H1 (cell line): Measurements from ENCODE around the gene GRM8. TPM values are rescaled to one million over a fixed set of nuclear protein-coding genes. Genes with fewer than 3 reads are reported as not detected.

Experiments used
- CTCF ChIA-PET: fragments of 300-600 bp; sonication (Branson Sonifier 250); formaldehyde crosslinking; loops from one replicate; lab custom pipeline; 2021; ENCODE audit not compliant: partially characterized antibody; lab: Charles Lee
- POLR2A ChIA-PET: fragments of 300-600 bp; sonication (Branson Sonifier 250); formaldehyde crosslinking; loops from one replicate; lab custom pipeline; 2021; ENCODE audit warnings: inconsistent platforms; ENCODE audit not compliant: partially characterized antibody; lab: Charles Lee
- DNase-seq, 2 experiments: peaks; one replicate each; pipeline versions ENCODE4 v3.0.0 to v3.0.0-alpha.2; 2010 to 2022; ENCODE audit warnings: low spot score in 2 of 2, low read depth in 1 of 2, mixed read lengths in 1 of 2
- FAIRE-seq: peaks from 2 replicates; lab custom pipeline; 2011; peaks lifted over from hg19 to GRCh38; lab: Jason Lieb, UNC
- H2AFZ ChIP-seq: 2 replicates; pipeline ENCODE4 v1.8.1; 2012; ENCODE audit warnings: low read length, inconsistent platforms
- H2AK5ac ChIP-seq: 2 replicates; pipeline ENCODE4 v1.6.1; 2013; ENCODE audit warnings: low read depth, low read length
- H2BK120ac ChIP-seq: replicated peaks from 2 replicates; pipeline ENCODE3; 2013; ENCODE audit warnings: low read depth, low read length, inconsistent platforms
- H2BK12ac ChIP-seq: 2 replicates; pipeline ENCODE4 v1.6.1; 2013; ENCODE audit warnings: low read depth, low read length
- H2BK15ac ChIP-seq: 2 replicates; pipeline ENCODE4 v1.6.1; 2013; ENCODE audit warnings: low read length
- H2BK20ac ChIP-seq: 2 replicates; pipeline ENCODE4 v1.6.1; 2013; ENCODE audit warnings: low read length
- H2BK5ac ChIP-seq: 2 replicates; pipeline ENCODE4 v1.6.1; 2013; ENCODE audit warnings: low read depth, low read length
- H3K14ac ChIP-seq: 2 replicates; pipeline ENCODE4 v1.6.1; 2013; ENCODE audit warnings: inconsistent platforms; ENCODE audit not compliant: insufficient read length
- H3K18ac ChIP-seq: 2 replicates; pipeline ENCODE4 v1.6.1; 2013; ENCODE audit warnings: low read length; ENCODE audit errors: extremely low read depth
- H3K23ac ChIP-seq: 2 replicates; pipeline ENCODE4 v1.6.1; 2013; ENCODE audit warnings: inconsistent platforms; ENCODE audit not compliant: insufficient read length
- H3K23me2 ChIP-seq: 2 replicates; pipeline ENCODE4 v1.6.1; 2013; ENCODE audit warnings: low read depth, low read length
- H3K27ac ChIP-seq: 2 replicates; pipeline ENCODE4 v1.6.1; 2011; ENCODE audit warnings: low read depth, low read length, inconsistent platforms
- H3K27me3 ChIP-seq, 4 experiments: replicated peaks in 1 of 4; 1 replicate in 1 of 4; 2 replicates in 3 of 4; pipeline versions ENCODE4 v1.6.1 to v1.8.1; 2011 to 2013; ENCODE audit warnings: low read length in 3 of 4, mild to moderate bottlenecking in 3 of 4, inconsistent platforms in 2 of 4, mixed read lengths in 2 of 4, moderate library complexity in 1 of 4; ENCODE audit not compliant: control insufficient read depth in 3 of 4, insufficient read depth in 3 of 4; ENCODE audit errors: extremely low read depth in 1 of 4
- H3K36me3 ChIP-seq, 4 experiments: 2 replicates each; pipeline versions ENCODE4 v1.6.1 to v1.8.1; 2011 to 2013; ENCODE audit warnings: mild to moderate bottlenecking in 4 of 4, low read length in 3 of 4, moderate library complexity in 2 of 4, control low read depth in 1 of 4, inconsistent platforms in 1 of 4; ENCODE audit not compliant: insufficient read depth in 4 of 4, control insufficient read depth in 2 of 4
- H3K4ac ChIP-seq: replicated peaks from 2 replicates; pipeline ENCODE3; 2013; ENCODE audit warnings: low read length, low read depth, mixed read lengths, inconsistent platforms; ENCODE audit not compliant: insufficient read length
- H3K4me1 ChIP-seq, 4 experiments: replicated peaks in 1 of 4; 1 replicate in 1 of 4; 2 replicates in 3 of 4; pipeline versions ENCODE4 v1.6.1 to v1.8.1; 2011 to 2013; ENCODE audit warnings: low read length in 3 of 4, inconsistent platforms in 2 of 4, mixed read lengths in 1 of 4; ENCODE audit not compliant: insufficient read depth in 4 of 4, control insufficient read depth in 3 of 4
- H3K4me2 ChIP-seq, 2 experiments: 2 replicates each; pipeline versions ENCODE4 v1.6.1 to v1.8.1; 2011 to 2013; ENCODE audit warnings: low read depth in 2 of 2, low read length in 2 of 2, control low read depth in 1 of 2, inconsistent platforms in 1 of 2, mild to moderate bottlenecking in 1 of 2; ENCODE audit not compliant: insufficient read depth in 1 of 2
- H3K4me3 ChIP-seq, 4 experiments: fragments of 200-600, 300-600 bp in 1 of 4; sonication (generic), shearing (Covaris generic), sonication (Bioruptor Twin) in 1 of 4; 2 replicates each; pipeline versions ENCODE4 v1.5.1 to v1.8.1; 2011 to 2016; ENCODE audit warnings: low read length in 4 of 4, low read depth in 3 of 4, control low read depth in 2 of 4, inconsistent platforms in 2 of 4, mild to moderate bottlenecking in 2 of 4, mixed read lengths in 1 of 4, moderate library complexity in 1 of 4; ENCODE audit not compliant: insufficient read depth in 2 of 4; ENCODE audit errors: extremely low read depth in 1 of 4
- H3K56ac ChIP-seq: replicated peaks from 2 replicates; pipeline ENCODE3; 2013; ENCODE audit warnings: low read depth, mild to moderate bottlenecking, mixed read lengths, low read length, inconsistent platforms; ENCODE audit not compliant: insufficient read length
- H3K79me1 ChIP-seq: 2 replicates; pipeline ENCODE4 v1.6.1; 2013; ENCODE audit warnings: low read depth, low read length, control low read depth
- H3K79me2 ChIP-seq, 2 experiments: 2 replicates each; pipeline versions ENCODE4 v1.6.1 to v1.8.1; 2012 to 2013; ENCODE audit warnings: low read length in 2 of 2, mild to moderate bottlenecking in 2 of 2, inconsistent platforms in 1 of 2; ENCODE audit not compliant: insufficient read depth in 2 of 2, control insufficient read depth in 1 of 2
- H3K9ac ChIP-seq, 4 experiments: replicated peaks in 1 of 4; 1 replicate in 1 of 4; 2 replicates in 3 of 4; pipeline versions ENCODE4 v1.6.1 to v1.8.1; 2011 to 2013; ENCODE audit warnings: low read depth in 3 of 4, low read length in 3 of 4, control low read depth in 2 of 4, mild to moderate bottlenecking in 2 of 4, moderate library complexity in 2 of 4, inconsistent platforms in 1 of 4; ENCODE audit errors: extremely low read depth in 1 of 4
- H3K9me3 ChIP-seq, 2 experiments: 2 replicates each; pipeline versions ENCODE4 v1.6.1 to v1.8.1; 2012 to 2013; ENCODE audit warnings: mild to moderate bottlenecking in 2 of 2, moderate library complexity in 2 of 2, control low read depth in 1 of 2, inconsistent platforms in 1 of 2, low read depth in 1 of 2, low read length in 1 of 2, mixed read lengths in 1 of 2; ENCODE audit not compliant: insufficient read depth in 2 of 2
- H4K20me1 ChIP-seq, 2 experiments: replicated peaks in 1 of 2; 2 replicates each; pipeline versions ENCODE3 to v1.8.1; 2011 to 2013; ENCODE audit warnings: inconsistent platforms in 2 of 2, low read length in 2 of 2, mild to moderate bottlenecking in 1 of 2; ENCODE audit not compliant: insufficient read depth in 2 of 2, control insufficient read depth in 1 of 2
- H4K5ac ChIP-seq: 2 replicates; pipeline ENCODE4 v1.6.1; 2013; ENCODE audit warnings: low read length, low read depth, mixed read lengths, inconsistent platforms; ENCODE audit not compliant: insufficient read length
- H4K8ac ChIP-seq: 2 replicates; pipeline ENCODE4 v1.8.0; 2013; ENCODE audit warnings: mild to moderate bottlenecking, moderate library complexity, low read length, inconsistent platforms; ENCODE audit not compliant: insufficient read depth; ENCODE audit errors: extremely low read depth
- H4K91ac ChIP-seq: replicated peaks from 2 replicates; pipeline ENCODE3; 2013; ENCODE audit warnings: low read length, mixed read lengths, inconsistent platforms; ENCODE audit not compliant: insufficient read length
- PHF8 ChIP-seq: fragments of 200-600 bp; sonication (generic); conservative IDR thresholded peaks from 2 replicates; pipeline ENCODE4 v1.7.1; 2012; ENCODE audit warnings: low read depth, mild to moderate bottlenecking, inconsistent platforms, low read length, moderate library complexity
- WGBS, 2 experiments: shearing (Covaris generic) in 1 of 2; methylation state at CpG; one replicate each; pipeline versions ENCODE4 v1.1.6 to v1.1.7; 2013 to 2015; ENCODE audit warnings: low lambda C conversion rate in 2 of 2, mixed read lengths in 2 of 2, inconsistent platforms in 1 of 2, low coverage in 1 of 2, missing lambda C conversion rate in 1 of 2; ENCODE audit not compliant: insufficient replicate concordance in 2 of 2, insufficient coverage in 1 of 2, insufficient read length in 1 of 2; ENCODE audit errors: extremely low coverage in 1 of 2, missing lambda C conversion rate in 1 of 2; 5-methylcytosine and 5-hydroxymethylcytosine counted together
- polyA plus RNA-seq, 7 experiments: library from polyadenylated mRNA; depleted of rRNA in 3 of 7; stranded (reverse) in 5 of 7; unstranded in 2 of 7; fragments of >200 nt in 5 of 7; fragments of 200-250 nt in 2 of 7; gene quantifications; 1 replicate in 5 of 7; 2 replicates in 1 of 7; 4 replicates in 1 of 7; pipeline versions ENCODE4 v1.2.1 to v1.2.3, GENCODE V29; 2011 to 2013; ENCODE audit warnings: missing spikeins in 2 of 7, mixed read lengths in 2 of 7
- total RNA-seq: library from RNA; stranded (reverse); fragmentation: NEBNext Ultra II Directional; extraction: Animal tissue kit (Norgen Biotek cat#: 25700); gene quantifications from 2 replicates; pipeline ENCODE4 v1.2.1, GENCODE V29; 2021

GRM8 gene
- total and polyA plus RNA-seq, 2 of the 8 experiments (the other 6 are each of a cell fraction or from before 2014, with no cell fraction given), result 2.6 to 2.8 TPM

DNA sequence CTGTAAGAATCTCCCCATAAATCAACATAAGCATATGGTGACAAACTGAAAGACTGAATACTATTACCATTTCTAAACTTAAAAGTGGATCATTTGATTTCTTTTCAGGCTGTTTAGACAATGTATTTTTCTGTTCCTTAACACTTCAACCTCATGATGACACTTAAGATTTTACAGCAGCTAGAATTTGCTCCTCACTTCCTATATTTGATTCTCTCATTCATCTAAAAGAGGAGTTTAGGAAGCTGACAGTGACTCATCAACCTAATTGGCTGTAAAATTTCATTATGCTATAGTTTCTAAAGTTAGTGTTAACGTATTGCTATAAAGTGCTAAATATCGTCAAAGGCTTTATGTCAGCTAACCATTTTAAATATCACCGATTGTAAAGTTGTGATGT is 478.7 kb downstream of the GRM8 start:
- Histone ChIP-seq H3K4ac (no peak overlapping the region), H3K4me1 (peaks cover 0 to 2% (median 0%) of the 10 kb centered on the region in 4 experiments; a peak in 1 of 7 replicates), H4K91ac (no peak overlapping the region), H3K9ac (no peak overlapping the region), H2BK12ac (no peak overlapping the region), H3K4me2 (no peak overlapping the region), H4K8ac (no peak overlapping the region), H3K9me3 (no peaks in the 10 kb centered on the region), H2BK5ac (no peak overlapping the region), H3K27me3 (no peaks in the 10 kb centered on the region), H3K14ac (no peak overlapping the region), H2BK20ac (no peak overlapping the region), H4K20me1 (no peaks in the 10 kb centered on the region), H2AK5ac (no peak overlapping the region), H2BK120ac (no peak overlapping the region), H3K4me3 (no peak overlapping the region), H3K79me1 (no peaks in the 10 kb centered on the region), H3K23ac (no peak overlapping the region), H2AFZ (no peak overlapping the region), H3K36me3 (no peaks in the 10 kb centered on the region), H4K5ac (no peak overlapping the region), H3K27ac (no peak overlapping the region), H3K23me2 (no peaks in the 10 kb centered on the region), H3K79me2 (no peaks in the 10 kb centered on the region), H2BK15ac (no peak overlapping the region), H3K18ac (no peak overlapping the region), H3K56ac (no peak overlapping the region)
- DNase-seq, result no peak
- TF ChIP-seq PHF8, result no peak
- ChIA-PET CTCF (no interaction called here), POLR2A (no interaction called here)
- no peak for FAIRE-seq
- 93% methylated on average over 3 of the region's 3 CpGs; no CpG with 5 or more reads in 1 of the 2 experiments for WGBS, 2 experiments
